HG03571 (cell line): Measurements from ENCODE around the gene STK32B.
"Not testable (repeated sequence)": the region's sequence is repeated elsewhere in the genome, so short reads cannot be mapped to it uniquely, and the experiment has no call there.

Experiments used
- ATAC-seq: cut with Tn5 transposase; IDR thresholded peaks from one replicate; pipeline ENCODE4 v1.9.1; 2021; ENCODE audit not compliant: unreplicated experiment

STK32B gene

GRCh38 chr4:5066968-5067367 is 15.7 kb downstream of the STK32B start:
- not testable (repeated sequence) for ATAC-seq

- no peak for ATAC-seq
Measured at GRCh38 chr4:5067908-5068307, 16.6 kb downstream of the STK32B start.

DNA sequence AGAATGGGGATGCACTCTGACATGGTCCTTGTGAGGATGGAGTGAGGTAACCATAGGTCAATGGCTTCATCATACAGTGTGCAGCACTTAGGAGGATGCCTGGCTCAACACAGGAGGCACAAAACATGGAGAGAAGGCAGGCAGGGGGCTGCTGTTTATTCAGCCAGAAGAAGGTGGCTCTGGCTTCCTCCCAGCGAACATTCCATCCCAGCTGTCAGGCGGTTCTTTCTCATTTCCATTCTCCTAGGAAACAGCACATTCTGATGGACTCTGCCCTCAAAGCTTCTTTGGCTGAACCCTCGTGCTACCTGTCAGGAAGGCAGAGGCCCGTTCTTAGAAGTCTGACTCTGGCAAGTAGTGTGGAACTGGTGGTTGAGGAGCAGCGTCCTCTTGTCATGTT is 18.6 kb downstream of the STK32B start:
- no peak for ATAC-seq

DNA sequence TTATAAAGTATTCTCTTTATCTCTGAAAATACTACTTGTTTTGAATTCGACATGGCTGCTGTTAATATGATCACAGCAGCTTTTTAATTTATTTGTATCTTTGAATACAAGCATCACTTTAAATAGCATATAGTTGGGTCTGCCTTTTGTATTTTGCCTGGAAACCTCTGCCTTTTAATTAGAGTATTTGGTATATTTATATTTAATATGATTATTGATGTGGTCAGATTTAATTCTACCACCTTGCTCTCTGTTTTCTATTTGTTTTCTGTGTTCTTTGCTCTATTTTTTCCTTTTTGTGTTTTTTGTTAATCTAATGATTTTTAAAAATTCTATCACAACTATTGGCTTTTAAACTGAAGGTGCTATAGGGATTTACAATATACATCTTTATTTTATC is 21.7 kb downstream of the STK32B start:
- ATAC-seq: no peak

GRCh38 chr4:5078009-5078408 is 26.7 kb downstream of the STK32B start:
- ATAC-seq: no peak

- ATAC-seq: no peak
Measured at GRCh38 chr4:5079581-5079980, 28.3 kb downstream of the STK32B start.

DNA sequence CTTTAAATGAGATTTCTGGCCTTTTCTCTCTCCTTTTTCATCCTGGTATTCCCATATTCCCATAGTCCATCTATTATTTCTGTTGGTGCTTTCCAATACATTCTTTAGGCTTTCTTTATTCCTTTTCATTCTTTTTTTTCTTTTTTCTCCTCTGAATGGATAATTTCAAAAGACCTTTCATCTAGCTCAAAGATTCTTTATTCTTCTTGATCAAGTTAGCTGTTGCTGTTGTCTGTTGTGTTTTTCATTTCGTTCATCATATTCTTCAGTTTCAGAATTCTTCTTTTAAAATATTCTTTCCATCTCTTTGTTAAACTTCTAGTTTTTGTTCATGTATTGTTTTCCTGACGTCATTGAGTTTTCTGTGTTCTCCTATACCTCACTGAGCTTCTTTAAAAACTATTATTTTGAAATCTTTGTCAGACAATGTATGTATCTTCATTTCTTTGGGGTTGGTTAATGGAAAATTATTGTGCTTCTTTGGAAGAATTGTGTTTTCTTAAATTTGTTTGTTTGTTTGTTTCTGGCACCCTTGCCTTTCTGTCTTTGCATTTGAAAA is 30.2 kb downstream of the STK32B start:
- ATAC-seq: no peak

DNA sequence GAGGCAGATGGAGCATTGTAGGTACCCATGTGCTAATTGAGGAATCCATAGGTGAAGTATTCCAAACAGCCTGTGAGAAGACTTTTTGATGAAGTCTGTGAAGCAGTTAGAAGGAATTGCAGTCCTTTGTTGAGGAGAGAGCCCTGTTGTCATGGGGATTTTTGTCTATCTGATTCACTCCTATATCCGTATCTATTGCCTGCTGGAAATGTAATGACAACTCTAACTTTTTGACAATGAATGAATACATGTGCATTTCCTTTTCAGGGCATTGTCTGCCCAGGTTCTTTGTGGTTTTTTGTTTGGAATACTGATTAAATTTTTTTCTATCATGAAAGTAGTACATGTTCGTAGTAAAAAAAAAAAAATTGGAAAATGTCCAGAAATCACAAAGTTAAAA is 31.1 kb downstream of the STK32B start:
- no peak for ATAC-seq

GRCh38 chr4:5084911-5085475 is 33.7 kb downstream of the STK32B start:
- no peak for ATAC-seq

DNA sequence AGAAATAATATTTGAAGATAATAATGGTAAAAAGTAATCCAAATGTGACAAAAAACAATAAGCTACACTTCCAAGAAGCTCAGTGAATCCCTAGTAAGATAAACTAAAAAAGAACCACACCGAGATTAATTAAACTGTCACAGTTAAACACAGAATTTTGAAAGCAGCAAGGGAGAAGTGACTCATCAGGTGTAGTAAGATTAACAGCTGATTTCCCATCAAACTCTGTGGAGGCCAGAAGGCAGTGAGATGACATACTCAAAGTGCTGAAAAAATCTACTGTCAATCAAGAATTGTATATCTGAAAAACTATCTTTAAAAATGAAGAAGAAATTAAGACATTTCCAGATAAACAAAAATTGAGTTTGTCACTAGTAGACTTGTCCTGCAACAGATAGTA is 35.3 kb downstream of the STK32B start:
- no peak for ATAC-seq

DNA sequence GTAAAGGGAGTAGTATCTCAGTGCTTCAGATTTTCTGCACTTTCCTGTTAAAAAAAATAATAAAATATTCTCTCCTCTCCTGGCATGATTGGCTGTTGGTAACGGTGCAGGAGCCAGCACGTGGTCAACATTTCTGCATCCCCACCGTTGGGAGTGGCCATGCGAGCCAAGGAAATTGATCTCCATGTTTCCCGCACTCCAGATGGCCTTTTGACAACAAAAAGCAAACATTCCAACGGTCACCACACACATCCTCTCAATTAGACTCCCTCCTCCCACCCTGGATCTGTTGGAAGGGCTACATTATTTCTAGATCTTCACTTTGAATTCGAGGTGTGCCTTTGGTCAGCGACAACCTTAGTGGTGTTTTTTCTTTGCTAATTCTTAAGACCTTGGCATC is 45.0 kb downstream of the STK32B start:
- no peak for ATAC-seq

- no peak for ATAC-seq
Measured at GRCh38 chr4:5098176-5098575, 46.9 kb downstream of the STK32B start.

DNA sequence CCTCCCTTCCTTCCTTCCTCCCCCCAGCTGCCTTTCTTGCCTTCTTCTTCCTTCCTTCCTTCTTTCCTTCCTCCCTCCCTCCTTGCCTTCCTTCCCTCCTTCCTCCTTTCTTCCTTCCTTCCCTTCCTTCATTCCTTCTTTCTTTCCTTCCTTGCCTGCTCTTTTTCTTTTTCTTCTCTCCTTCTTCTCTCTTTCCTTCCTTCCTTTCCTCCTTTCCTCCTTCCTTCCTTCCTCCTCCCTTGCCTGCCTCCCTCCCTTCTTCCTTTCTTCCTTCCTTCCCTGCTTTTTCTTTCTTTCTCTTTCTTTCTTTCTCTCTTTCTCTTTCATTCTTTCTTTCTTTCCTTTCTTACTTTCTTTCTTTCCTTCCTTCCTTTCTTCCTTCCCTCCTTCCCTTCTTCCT is 49.1 kb downstream of the STK32B start:
- ATAC-seq: no peak

DNA sequence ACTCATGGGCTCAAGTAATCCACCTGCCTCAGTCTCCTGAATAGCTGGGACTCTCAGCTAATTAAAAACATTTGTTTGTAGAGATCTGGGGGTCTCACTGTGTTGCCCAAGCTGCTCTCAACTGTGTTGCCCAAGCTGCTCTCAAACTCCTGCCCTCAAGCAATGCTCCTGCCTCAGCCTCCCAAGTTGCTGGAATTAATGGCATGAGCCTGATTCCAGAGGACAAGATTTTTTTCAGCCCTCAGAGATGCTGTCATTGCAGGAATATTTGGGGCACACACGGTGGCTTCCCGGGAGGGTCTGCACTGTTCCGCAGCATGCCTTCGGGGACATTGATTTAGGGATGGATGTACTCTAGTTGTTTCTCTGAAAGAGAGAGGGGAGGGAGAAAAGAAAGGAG is 49.7 kb downstream of the STK32B start:
- ATAC-seq: no peak

- ATAC-seq: no peak
Measured at GRCh38 chr4:5101571-5101970, 50.3 kb downstream of the STK32B start.

- ATAC-seq: no peak
Measured at GRCh38 chr4:5110901-5111300, 59.6 kb downstream of the STK32B start.

DNA sequence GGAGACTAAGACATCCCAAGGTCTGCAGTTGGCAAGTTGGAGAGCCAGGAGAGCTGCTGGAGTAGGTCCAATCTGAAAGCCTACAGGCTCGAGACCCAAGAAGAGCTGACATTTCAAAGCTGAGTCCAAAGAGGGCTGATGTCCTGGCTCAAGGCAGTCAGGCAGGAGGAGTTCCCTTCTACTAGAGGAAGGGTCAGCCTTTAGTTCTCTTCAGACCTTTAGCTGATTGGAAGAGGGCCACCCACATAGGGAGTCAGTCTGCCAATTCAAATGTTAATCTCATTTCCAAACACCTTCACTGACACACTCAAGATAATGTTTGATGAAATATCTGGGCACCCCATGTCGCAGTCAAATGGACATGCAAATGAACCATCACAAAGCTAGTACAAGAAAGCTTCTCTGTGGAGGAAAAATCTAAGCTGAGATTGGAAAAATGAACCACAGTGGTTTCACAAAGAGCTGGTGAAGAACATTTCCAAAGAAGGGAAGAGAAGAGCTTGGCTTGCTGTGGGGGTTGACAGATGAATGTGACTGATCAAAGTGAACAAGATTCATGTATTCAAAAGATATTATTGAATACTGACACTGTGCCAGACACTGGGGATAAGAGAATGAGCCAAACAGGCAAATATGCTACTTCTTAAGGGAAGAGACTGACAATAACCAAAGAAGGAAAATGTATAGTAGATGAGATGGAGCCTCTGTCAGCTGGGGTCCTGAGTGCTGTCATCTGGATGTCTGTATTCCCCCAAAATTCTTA is 61.2 kb downstream of the STK32B start:
- ATAC-seq: no peak

DNA sequence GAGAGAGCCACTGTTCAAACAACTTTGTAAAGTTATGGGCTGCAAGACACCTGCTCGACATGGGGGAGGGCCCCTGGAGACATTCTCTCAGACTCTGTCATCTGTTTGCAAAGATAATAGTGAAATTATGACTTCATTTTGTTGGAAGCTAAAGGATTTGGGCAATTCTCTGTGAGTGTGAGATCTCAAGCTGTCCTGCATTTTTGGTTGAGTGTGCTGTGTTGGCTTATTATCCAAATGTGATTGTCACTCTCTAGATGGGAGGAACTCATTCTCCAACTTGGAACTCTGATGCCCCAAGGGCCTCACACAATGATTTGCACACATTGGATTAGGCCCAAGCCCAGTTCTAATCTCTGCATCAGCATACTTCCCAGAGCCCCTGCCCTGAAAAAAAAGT is 63.7 kb downstream of the STK32B start:
- no peak for ATAC-seq

DNA sequence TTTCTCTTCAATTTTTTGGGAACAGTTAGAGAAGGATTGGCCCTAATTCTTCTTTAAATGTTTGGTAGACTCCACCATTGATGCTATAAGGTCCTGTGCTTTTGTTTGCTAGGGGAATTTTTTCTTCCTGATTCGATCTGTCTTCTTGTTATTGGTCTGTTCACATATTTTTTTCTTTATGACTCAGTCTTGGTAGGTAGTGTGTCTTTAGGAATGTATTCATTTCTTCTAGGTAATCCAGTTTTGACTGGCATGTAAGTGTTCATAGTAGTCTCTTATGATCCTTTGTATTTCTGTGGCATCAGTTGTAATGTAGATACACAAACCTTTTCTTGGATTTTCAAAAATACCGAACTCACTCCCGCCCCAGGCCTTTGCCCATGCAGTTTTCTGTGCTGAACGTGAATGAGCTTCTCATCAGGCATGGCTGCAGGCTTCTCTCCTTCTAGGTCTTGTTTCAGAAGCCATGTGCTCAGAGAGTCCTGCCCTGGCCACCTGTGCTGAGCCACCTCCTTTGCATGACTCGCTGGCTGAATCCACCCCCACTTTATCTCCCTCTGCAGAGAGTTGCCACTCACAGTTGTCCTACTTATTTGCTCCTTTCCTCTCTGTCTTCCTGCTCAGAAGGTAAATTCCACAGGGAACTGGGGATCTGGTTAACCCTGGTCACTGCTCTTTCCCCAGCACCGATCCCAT is 67.0 kb downstream of the STK32B start:
- no peak for ATAC-seq

DNA sequence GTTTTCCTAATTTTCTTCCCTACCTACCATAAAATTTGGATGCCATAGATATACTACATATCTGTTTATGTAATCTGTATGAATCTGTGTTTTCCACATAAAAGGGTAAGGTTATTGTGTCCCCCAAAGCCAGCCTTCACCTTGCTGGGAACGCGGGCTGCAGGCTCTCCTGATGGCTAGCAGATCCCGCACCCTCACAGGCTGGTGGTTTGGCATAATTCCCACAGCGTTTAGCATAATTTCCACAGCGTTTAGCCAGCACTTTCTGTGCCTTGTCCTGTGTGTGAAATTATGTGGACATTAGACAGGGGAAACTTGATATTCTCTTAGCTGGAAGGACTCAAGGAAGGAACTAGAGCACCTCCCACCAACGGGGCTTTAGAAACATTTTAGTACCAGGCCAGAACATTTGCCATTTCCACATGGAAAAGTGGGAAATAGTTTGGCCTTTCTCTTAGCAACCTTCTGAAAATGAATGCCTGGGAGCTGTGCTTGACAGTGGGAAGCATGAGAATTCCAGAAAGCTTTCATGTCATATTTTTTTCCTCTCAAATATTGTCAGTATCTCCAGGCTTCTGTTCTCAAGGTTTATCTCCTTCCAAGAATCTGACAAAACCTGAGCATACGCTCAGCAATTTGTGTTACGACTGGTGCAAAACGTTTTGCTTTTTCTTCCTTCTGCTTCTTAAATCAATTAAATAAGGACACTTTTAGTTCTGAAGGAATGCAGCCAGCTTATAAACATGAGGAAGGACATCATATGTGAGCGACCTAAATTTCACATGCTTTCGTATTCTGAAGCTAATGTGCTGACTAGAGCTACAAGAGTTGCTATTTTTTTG is 67.9 kb downstream of the STK32B start:
- ATAC-seq: no peak

DNA sequence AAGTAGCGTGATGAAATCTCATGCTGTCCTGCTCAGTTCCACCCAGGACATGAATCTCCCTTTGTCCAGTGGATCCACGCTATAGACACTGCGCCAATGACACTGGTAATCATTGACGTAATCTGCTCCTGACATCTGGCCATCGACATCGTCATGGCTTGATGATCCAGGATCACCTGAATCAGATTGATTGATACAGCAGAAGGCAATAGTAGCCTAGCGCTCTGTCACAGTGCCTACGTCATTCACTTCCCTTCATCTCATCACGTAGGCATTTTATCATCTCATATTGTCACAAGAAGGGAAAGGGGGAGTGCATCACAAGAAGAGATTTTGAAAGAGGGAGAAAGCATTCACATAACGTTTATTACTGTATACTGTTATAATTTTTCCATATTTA is 68.8 kb downstream of the STK32B start:
- ATAC-seq: no peak
